ENCODE data around the gene FAM20A.
"Not testable (repeated sequence)": the region's sequence is repeated elsewhere in the genome, so short reads cannot be mapped to it uniquely, and the experiment has no call there.

The FAM20A gene

DNA sequence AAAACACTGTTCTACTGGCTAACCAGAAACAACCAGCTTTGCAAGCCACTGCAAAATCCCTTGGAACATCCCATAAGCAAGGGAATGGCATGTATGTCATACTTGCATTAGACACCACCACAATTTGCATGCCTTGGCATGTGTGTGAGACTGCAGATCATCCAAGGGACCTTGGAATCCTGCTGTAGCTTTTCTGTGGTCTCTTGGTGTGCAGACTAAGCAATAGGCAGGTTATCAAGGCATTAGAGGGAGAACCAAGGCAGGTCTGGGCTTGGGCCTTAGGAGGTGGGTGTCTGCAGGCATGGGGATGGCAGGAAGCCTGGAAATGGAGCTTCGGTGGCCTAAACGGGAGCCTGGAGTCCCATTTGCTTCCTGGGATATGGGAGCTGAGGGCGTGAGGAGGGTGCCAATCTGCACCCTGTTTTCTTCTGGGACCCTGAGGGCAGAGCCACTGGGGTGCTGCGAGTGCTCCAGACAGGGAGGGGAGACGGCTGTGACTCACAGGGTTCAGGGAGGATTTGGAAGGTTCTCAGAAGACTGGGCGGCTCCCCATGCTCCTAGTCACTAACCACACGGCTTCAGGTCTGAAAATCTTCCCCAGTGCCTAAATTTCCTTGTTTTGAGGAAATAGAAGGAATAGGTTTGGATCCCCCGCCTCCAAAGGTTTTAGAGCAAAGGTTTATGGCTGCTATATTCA is 36.6 kb downstream of the FAM20A start:
- no peak for DNase-seq

DNA sequence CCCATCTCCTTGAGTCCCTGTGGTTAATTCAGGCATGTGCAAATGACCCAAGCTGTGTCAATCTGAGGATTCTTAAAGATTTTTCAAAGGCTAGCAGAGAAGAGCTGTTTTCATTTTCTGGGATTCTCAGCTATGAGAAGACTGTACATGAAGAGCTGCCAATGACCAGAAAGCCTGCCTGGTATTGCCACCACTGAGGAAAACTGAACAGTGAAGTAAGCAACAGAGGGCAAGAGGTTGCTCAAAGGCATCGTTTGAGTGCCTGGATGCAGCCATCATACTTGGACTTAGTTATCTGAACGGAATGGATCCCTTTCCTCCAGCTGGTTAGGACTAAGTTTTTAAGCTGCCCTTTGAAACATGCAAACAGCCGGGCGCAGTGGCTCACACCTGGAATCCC is 38.4 kb downstream of the FAM20A start:
- no peak for DNase-seq

DNA sequence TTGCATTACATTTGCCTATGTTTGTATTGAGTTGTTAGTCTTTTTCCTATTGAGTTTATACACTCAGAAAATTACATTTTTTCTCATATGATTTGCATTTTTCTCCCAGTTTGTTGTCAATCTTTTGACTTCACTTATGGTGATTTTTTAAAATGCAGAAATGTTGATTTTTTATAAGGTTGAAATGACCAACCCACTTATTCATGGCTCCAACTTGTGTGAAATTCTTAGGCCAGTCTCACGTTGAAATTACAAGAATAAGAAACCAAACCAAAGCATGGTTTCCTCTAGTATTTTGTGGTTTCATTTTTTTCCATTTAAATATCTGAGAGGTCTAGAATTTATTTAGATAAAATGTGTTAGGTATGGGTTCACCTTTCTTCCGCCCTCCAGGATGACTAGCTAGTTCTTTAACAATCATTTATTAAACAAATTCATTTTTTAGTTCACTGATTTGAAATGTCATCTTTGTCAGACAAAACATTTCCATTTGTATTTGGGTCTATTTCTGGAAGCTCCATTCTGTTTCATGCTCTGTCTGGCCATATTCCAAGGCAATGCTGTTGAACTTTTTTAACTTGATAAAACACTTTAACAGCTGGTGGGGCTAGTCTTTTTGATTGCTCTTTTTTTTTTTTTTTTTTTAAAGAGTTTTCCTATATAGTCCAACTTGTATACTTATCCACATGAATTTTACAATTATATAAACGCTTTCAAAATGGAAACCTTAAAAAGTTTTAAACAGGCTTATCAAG is 40.0 kb downstream of the FAM20A start:
- DNase-seq = no peak

DNA sequence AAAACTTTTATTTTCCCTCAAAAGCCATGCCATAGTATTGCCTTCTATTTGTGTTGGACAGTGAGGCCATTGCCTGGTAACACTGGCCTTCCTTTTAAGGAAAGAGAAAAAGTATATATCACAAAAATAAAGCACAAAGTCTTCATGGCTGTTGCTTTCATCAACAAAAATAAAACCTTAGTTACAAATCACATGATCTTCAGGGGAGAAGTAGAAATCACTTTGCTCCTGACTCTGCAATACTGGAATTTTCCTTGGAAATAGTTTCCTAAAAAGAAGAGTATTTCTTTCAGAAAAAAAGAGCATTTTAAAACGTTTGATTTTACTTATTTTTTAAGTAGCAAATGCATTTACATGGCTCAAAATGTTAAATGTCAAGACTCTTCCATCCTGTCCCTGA is 41.9 kb downstream of the FAM20A start:
- no peak for DNase-seq

DNA sequence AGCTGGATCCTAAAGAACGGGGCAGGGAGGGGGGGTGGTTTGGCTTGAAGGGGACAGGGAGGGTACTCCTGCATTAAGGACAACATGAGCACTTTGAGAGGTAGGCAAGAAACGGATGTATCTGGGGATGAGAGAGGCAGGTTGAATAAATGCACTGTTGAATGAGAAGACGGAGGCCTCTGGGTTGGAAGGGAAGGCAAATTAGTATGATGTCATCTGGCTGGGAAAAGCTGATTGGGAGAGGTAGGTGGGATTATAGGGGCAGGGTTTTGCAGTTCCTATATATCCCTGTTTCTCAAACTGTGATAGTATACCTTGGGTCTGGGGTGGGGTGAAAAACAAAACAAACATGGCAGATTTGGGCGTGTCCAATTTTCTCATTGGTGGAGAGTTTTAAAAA is 44.6 kb downstream of the FAM20A start:
- DNase-seq = no peak

DNA sequence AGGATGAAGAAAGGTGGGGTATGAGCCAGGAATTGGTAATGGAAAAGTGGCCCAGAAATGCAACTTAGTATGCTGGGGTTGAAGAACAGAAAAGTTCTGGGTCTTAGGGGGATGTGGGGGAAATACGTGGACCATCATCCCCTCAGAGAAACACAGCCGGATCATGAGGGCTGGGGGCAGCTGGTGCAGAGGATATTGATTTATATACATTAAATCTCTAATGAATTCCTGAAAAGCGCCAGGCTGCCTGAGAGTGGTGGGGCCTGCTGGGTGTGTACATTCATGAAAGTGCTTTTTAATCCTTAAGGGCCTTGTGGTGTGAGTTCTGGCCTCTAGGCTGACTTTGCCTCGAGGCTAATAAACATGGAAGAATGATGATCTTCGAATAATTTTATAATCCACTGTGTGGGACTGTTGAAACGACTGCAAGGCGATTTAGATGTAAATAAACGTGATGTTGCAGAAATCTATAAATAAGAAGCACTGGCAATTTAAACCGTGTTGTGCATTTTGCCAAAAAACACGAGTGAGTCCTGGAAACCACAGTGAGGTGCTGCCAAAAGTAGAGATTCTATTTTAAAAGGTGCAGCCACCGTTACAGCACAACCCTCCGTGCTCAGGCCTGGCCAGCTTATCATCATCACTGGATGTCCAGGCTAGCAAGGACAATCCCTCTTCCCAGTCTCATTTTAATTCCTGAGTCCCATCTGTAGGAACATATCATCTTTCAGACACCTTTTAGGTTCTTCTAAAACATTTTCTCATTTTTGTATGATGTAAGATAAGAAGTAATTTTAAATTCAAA is 56.9 kb downstream of the FAM20A start:
- no peak for DNase-seq

DNA sequence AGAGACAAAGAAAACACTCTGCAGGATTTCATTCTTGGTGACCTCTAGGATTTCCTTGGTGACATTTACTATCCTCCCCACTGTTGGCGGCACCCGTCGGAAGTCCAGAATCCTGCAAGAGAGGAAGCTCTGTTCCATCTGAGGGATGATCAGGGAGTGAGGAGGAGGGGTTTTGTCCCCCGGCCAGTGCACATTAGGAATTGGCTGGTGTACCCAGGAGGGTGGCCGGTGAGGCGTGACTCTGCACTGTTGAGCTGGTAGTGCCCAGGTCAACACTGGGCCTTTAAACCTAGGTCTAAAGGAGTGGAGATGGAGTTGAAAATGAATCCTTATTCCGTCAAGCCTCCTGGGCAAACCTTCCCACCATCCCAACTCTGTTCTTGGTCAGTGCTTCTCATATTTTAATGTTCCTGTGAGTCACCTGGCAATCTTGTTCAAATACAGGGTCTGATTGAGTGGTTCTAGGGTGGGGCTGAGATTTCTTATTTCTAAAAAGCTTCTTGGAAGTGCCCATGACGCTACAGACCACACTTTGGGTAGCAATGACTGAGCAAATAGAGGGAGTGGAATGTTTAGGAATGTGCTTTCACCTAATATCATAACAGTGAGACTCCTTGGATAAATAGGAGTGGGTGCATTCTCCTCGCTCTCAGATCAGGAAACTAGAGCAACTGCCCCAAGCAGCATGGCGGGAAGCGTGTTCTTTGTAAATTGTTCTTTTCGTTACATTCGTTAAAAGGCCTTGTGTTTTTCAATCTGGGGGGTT is 58.3 kb downstream of the FAM20A start:
- no peak for DNase-seq

DNA sequence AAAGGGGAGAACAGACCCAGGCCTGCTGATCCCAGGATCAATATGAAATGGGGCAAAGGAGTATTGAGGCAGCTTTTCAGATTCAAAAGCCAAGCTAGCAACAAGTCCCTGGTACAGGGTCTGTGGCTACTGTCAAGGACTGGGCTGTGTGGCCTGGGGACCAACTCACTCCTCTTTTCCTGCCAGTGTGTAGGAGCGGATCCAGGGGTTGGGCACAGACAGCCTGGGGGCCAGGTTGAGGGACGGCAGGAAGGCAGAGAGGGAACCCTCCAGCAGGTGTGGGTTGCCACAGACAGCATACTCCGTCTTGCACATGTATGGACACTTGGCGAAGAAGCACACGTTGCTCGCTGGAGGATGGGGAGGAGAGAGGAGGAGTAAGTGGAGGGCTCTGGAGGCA is 59.4 kb downstream of the FAM20A start:
- DNase-seq = no peak

DNA sequence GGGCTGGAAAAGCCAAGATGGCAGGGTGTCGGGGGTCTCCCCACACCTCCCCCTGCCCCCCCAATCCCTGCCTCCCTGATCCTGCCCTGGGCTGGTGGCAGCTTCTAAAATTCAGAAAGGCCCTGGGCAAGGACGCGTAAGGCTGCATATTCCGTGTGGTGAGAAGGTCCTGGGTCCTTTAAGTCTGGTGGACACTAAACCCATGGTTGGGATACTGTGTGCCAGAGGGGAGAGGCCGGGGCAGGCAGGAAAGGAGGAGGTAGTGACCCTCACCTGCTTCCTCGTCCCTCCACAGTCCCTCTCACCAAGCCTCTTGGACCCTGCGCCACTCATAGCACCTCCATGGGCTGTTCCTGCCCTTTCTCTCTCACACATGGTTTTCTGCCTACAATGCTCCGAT is 60.2 kb downstream of the FAM20A start:
- no peak for DNase-seq

DNA sequence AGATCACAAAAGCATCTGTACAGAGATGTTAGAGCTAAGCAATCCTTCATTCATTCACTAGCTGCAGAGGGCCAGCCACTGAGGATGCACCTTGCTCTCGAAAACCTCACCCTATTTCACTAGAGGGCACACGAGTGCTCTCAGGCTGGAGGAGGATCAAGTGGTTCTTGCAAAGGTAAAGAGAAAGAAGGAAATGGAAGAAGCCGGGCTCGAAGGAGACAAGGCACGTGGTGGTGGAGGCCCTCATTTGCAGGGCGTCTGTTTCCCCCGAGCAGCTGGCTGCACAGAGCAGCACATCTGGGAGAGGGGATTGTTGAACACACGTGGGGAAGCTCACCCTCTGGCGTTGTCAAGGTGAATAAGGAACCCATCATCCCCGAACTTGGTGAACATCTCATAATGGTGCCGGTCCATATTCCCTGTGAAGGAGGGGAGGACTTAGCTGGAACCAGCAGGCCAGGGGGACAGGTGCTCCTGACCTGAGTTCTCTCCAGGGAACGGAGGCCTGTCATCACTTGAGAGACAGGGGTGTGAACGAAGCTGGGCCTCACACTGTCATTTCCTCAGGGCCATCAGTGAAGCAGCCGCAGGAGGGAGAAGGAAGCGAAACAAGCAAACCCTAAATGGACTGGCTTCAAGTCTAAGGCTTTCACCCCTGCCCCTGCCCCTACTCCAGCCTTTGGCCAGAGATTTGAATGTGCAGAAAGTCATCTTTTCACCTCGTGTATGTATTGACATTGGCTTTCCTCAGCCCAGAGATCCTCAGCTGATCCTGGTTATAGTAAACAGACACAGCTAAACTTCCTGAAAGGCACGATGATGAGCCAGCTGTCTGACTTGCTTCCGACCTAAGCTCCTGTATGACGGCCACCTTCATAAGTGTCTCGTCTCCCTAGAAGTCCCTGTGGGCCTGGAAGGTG is 61.4 kb downstream of the FAM20A start:
- DNase-seq = no peak

DNA sequence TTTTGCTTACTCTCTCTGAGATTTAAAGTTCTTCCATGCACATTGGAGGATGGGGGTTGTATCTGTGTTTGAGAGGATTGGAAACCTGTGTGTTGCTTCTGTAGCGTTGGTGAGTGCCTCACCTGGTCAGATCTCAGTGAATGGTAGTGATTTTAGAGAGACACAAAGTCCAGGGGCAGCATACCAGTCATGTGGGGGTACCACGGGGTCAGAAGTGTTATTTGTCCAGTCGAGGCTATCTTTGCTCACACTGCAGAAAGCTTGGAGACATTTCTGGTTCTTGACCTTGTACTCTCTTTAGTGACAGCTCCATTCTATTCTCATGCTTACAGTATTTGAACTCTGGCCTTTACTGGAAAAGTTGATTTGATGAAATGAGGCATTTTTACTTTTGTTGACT is 65.2 kb downstream of the FAM20A start:
- DNase-seq = no peak

DNA sequence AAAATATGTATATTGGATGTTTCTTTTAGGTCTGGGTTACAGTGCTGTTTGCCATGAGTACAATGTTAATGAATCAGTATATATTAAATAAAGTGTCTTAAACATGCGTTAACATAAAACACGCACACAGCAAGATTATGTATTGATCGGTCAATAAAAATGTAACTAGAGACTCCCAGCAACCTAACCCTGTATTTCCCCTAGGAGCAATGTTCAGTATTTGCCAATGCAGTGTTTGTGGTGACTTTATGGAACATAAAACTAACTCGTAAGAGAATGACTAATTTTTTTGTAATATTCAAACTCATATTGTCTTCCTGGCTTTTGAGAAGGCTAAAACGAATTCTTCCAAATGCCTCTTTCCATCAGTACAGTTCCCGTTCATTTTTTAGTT is 66.5 kb downstream of the FAM20A start:
- no peak for DNase-seq

DNA sequence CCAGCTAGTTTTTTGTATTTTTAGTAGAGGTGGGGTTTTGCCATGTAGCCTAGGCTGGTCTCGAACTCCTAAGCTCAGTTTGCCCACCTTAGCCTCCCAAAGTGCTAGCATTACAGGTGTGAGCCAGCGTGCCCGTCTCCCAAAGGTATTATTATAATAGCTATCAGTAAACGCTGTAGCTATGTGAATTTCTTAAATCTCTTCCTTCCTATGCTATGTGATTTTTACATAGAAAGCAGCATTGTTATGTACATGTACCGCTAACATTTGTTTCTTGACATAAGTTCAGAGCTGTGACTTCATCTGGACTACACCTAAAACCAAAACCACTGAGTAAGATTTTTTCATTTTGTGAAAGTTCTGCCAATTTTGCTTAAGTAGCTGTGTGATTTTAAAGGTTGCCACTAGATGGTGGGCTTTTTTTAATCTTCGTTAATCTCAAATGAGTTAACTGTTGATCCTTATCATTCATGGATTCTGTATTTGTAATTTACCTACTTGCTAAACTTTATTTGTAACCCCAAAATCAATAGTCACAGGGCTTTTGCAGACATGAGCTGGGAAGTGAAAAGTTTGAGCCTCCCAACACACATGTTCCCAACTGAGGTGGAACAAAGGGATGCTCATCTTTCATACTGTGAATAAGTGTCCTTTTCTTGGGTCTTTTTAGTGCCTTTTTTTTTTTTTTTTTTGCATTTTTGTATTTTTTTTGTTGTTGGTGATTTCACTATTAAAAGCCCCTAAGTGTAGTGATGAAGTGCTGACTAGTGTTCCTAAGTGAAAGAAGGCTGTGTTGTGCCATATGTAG is 67.1 kb downstream of the FAM20A start:
- DNase-seq = peak; percentile 18

DNA sequence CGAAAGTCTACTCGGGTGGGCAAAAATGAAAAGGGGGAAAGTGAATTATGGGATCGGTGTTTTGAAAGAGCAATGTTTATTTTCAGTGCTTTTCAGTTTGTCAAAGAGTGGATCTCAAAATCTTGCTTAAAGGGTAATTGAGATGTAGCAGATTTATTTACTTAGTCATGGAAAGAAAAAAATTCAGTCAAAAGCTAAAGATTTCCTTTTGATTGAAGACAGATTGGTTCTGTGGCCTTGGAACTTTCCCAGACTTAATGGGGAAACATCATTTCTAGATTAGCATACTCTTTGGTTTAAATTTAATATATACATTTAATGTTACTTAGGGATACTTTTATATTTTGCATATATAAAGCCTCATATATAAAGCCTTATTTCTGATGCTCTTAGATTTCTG is 68.3 kb downstream of the FAM20A start:
- no peak for DNase-seq

DNA sequence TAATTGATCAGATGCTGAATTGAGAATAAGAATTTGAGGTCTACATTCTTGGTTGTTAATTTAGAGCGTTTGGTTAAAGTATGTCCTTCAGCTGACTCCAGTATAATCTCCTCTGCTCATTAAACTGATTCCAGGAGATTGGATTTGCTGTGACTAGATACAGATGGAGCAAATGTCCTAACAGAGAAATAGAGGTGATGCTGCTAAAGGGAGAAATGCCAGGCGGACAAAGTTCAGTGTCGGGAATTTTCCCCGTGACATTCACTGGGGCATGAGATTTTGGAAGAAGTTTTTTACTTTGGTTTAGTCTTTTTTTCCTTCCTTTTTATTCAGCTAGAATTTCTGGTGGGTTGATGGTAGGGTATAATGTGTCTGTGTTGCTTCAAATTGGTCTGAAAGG is 69.9 kb downstream of the FAM20A start:
- DNase-seq = no peak

DNA sequence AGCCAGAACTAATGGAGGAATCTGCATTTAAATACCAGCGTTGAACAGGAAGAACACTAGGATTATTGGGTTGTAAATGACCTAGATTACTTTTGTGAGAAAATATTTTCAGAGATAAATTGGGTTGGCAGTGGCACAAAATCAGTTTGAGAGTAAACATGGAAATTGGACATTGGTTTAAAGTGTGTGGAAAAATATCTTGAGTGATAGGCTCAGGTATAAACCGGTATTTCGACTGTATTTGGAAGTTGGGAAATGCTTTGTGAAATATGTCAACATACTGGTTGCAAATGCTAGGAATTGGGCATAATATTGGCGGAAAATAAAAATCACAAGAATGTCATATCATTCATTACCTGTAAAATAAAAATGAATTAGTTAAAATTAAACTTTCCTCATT is 73.9 kb downstream of the FAM20A start:
- DNase-seq = no peak

DNA sequence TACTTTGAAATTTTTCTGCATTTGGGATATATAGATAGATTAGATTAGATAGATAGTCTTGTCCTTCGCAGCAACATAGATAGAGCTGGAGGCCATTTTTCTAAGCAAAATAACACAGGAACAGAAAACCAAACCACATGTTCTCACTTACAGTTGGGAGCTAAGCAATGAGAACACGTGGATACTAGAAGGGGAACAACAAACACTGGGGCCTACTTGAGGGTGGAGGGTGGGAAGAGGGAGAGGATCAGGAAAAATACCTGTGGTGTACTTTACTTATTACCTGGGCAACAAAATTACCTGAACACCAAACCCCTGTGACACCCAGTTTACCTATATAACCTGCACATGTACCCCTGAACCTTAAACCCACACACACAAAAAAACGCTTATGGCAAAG is 74.6 kb downstream of the FAM20A start:
- DNase-seq = no peak

DNA sequence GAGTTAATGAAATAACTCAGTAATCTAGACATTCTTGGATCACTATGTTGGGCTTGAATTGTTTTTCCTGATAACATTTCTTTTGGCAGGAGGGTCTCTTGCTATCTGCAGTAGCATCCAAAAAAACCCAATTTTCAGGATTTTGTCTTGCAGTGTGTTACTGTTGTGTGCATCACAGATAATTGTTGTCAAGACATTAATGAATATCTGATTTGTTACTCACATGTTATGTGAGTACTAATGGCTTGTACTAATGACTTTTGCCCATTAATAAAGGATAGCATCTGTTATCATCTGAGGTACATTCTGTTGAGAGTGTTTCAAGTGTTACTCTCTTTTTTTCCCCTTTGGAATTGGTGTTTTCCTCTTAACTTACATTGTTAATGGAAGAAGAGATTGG is 78.9 kb downstream of the FAM20A start:
- no peak for DNase-seq

DNA sequence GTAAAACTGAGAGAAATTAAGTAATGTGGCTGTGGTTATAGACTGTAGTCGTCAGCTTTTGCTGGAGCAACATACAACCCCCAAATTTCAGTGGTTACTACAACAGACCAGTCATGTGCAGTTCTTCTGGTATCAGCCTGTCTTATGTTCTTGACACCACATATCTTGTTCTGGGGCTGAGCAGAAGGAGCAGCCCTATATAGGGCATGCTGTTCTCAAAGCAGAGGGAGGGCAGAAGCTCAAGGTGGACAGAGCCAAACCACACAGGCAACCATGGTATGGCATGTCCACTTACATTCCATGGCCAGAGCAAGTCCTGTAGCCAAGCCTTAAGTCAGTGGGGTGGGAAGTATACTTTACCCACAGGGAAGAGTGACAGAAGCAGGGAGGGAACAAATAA is 81.3 kb downstream of the FAM20A start:
- DNase-seq = no peak

DNA sequence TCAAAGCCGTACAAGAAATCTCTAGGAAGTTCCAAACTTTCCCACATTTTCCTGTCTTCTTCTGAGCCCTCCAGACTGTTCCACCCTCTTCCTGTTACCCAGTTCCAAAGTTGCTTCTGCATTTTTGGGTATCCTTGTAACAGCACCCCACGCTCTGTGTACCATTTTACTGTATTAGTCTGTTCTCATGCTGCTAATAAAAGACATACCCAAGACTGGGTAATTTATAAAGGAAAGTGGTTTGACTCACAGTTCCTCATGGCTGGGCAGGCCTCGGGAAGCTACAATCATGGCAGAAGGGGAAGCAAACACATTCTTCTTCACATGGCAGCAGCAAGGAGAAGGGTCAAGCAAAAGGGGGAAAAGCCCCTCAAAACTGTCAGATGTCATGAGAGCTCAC is 82.1 kb downstream of the FAM20A start:
- DNase-seq = not testable (repeated sequence)
